Astrocyte of the cerebellum (primary cell): ENCODE results near the gene SCPEP1.

Experiments used
- DNase-seq: peaks from one replicate; pipeline ENCODE4 v3.0.0-alpha.2; 2011; ENCODE audit warnings: low read depth
- H3K4me3 ChIP-seq: 2 replicates; pipeline ENCODE4 v1.5.1; 2011; ENCODE audit warnings: mild to moderate bottlenecking, low read depth, low read length, moderate library complexity
- in situ Hi-C: cut with HindIII; loops from 2 replicates; pipeline ENCODE4 v1.10.0; 2017; ENCODE audit warnings: low sequenced_read_pairs
- TF ChIP-seq, protein P1 (sequence below): IDR thresholded peaks from 2 replicates; pipeline ENCODE4 v1.5.1; 2012; ENCODE audit warnings: low read length, low read depth, moderate library complexity, mild to moderate bottlenecking; ENCODE audit errors: missing control alignments

Gene SCPEP1

DNA sequence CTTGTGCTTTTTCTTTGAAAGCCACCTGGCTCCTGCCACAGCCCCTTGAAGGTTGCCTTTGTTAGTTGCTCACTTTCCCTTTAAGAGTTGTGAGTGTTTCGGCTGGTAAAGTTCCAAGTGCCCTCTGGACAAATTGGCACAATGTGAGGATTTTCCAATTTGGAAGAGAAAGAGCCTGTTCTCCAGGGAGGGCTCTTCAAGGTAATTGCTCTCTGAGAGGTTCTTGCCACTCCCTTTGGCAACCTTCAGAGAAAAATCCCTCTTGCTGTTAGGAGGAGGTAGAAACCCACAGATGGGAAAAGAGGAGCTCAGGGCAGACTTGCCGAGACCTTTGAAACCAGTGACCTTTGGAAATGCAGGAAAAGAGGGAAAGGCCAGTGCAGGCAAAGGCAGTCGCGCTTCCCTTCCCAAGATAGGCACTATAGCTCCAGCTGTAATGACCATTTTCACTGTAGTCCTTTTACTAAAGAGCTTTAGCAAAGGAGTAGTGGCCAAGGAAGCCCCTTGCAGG, 58.1 kb downstream of the SCPEP1 start:
- H3K4me3 ChIP-seq = no peak overlapping the region
- no peak for DNase-seq
- in situ Hi-C loops = no loop called here
- TF ChIP-seq, protein P1, sequence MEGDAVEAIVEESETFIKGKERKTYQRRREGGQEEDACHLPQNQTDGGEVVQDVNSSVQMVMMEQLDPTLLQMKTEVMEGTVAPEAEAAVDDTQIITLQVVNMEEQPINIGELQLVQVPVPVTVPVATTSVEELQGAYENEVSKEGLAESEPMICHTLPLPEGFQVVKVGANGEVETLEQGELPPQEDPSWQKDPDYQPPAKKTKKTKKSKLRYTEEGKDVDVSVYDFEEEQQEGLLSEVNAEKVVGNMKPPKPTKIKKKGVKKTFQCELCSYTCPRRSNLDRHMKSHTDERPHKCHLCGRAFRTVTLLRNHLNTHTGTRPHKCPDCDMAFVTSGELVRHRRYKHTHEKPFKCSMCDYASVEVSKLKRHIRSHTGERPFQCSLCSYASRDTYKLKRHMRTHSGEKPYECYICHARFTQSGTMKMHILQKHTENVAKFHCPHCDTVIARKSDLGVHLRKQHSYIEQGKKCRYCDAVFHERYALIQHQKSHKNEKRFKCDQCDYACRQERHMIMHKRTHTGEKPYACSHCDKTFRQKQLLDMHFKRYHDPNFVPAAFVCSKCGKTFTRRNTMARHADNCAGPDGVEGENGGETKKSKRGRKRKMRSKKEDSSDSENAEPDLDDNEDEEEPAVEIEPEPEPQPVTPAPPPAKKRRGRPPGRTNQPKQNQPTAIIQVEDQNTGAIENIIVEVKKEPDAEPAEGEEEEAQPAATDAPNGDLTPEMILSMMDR = no peak

DNA sequence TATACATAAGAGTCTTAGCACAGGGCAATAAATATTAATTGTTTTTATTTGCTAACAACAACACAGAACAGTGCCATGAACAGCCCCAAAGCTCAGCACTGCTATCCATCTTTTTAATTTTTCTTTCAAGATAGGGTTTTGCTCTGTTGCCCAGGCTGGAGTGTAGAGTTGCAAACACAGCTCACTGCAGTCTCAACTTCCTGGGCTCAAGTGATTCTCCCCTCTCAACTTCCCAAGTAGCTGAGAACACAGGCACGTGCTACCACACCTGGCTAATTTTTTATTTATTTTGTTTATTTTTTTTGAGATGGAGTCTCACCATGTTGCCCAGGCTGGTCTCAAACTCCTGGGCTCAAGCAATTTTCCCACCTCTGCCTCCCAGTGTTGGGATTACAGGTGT, 59.5 kb downstream of the SCPEP1 start:
- TF ChIP-seq, protein P1 = no peak
- no peak for DNase-seq
- in situ Hi-C loops = no loop called here
- H3K4me3 ChIP-seq = no peak overlapping the region

DNA sequence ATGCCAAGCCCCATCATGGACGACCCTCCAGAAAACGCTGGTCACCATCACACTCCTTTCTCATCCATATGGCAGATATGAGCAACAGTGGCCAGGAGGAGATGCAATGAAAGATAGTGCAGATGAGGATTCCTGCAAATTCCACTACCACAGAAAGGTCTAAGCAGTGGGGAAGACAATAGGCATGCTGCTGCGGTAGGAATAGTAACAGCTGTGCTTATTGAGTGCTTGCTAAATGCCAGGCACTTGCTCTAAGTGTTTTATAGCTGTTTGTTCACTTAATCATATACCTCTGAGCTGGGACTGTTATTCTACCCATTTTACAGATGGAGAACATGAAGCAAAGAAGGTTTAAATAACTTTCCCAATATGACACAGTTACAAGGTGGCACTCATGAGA, 60.6 kb downstream of the SCPEP1 start:
- no peak for DNase-seq
- TF ChIP-seq, protein P1 = no peak
- in situ Hi-C loops = no loop called here
- H3K4me3 ChIP-seq = no peak overlapping the region

DNA sequence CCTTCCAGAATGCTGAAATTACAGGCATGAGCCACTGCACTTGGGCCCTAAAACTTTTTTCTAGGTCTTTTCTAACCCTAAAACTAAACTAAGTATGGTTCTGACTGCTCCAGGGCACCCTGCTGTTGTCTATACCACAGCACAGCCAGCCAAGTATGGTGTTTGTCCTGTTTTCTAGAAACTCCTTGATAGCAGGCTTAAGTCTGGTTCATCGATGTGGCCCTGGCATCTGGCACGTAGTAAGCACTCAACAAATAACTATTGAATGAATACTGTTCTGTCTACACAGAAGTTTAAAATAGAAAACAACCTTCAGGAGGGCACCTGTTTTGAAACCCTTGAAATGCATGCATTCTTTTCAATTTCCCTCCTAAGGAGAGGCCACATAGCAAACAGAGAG, 62.6 kb downstream of the SCPEP1 start:
- TF ChIP-seq, protein P1 = no peak
- DNase-seq = no peak
- H3K4me3 ChIP-seq = no peak overlapping the region
- in situ Hi-C loops = no loop called here

DNA sequence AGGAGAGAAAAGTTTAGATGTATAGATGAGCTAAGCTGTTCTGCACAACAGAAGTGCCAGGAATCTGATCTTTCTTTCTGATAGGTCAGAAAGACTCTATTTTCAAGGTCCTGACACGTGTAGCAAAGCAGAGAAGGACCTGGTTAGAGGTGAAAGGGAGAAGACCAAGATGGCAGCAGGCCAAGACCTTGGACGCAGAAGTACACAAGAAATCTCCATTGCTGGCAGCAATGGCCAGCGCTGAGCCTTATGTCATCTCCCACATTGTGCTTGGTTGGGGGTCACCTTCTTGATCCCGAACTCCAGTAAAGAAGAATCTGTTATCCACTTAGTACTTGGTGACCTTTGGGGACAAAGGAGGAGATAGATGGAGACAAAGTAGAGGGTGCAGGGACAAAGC, 65.3 kb downstream of the SCPEP1 start:
- TF ChIP-seq, protein P1 = no peak
- in situ Hi-C loops = no loop called here
- no peak for DNase-seq
- H3K4me3 ChIP-seq = no peak overlapping the region

DNA sequence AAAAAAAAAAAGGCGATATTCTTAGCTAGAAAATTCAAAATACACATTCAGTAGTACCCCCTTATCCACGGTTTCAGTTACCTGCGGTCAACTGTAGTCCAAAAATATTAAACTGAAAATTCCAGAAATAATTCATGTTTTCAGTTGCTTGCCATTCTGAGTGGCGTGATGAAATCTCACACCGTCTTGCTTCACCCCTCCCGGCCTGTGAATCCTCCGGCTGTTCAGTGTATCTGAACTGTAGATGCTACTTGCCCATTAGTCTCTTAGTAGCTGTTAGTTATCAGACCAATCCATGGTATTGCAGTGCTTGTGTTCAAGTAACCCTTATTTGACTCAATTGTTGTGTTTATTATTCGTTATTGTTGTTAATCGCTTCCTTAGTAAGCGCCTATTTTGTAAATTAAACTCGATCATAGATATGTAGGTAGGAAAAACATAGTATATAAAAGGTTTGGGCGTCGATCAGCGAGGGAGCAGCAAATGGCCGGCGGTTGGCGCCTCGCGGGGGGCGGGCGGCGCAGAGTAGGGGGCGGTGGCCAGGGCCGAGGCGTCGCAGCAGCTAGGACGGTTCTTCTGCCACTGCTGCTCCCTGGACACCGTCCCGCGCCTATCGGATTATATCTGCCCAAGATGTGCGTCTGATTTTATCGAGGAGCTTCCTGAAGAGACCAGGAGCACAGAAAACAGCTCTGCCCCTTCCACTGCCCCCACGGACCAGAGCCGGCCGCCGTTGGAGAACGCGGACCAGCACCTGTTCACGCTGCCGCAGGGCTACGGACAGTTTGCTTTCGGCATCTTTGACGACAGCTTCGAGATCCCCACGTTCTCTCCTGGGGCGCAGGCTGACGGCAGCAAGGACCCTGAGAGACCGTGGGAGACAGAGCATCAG, 67.3 kb downstream of the SCPEP1 start:
- TF ChIP-seq, protein P1 = no peak
- no peak for DNase-seq
- H3K4me3 ChIP-seq = peak overlapping the region; percentile 4
- in situ Hi-C loops = no loop called here
